ENCODE results near the gene MORF4L2. TPM values are rescaled to one million over a fixed set of nuclear protein-coding genes. Genes with fewer than 3 reads are reported as not detected.
"Not testable (repeated sequence)": the region's sequence is repeated elsewhere in the genome, so short reads cannot be mapped to it uniquely, and the experiment has no call there.

The MORF4L2 gene
- total RNA-seq, 2 experiments from 2014 or later = 239 to 257 TPM

- Mint-ChIP-seq H3K4me3 (no peak overlapping the region), H3K4me1 (no peaks in the 10 kb centered on the region), H3K27ac (no peak overlapping the region), H3K27me3 (peaks cover 3% of the 10 kb centered on the region), H3K36me3 (ENCODE audit: low read depth) (no peaks in the 10 kb centered on the region), H3K9me3 (ENCODE audit: low read depth) (no peaks in the 10 kb centered on the region)
- ChIA-PET CTCF (no interaction called here), POLR2A (no interaction called here)
- ATAC-seq = no peak
- intact Hi-C loops (cut with DNase I, micrococcal nuclease) = no loop called here
- no peak for DNase-seq
These were observed 38.9 kb downstream of the MORF4L2 start for GRCh38 chrX:103647630-103648029.

GRCh38 chrX:103644125-103644524 is 42.4 kb downstream of the MORF4L2 start:
- no peaks in the 10 kb centered on the region for H3K4me1 Mint-ChIP-seq
- CTCF ChIA-PET = no interaction called here
- intact Hi-C loops (cut with DNase I, micrococcal nuclease) = no loop called here
- no peak overlapping the region for H3K4me3 Mint-ChIP-seq
- no peak overlapping the region for H3K27ac Mint-ChIP-seq
- H3K27me3 Mint-ChIP-seq = peaks cover 3% of the 10 kb centered on the region
- H3K9me3 Mint-ChIP-seq (ENCODE audit: low read depth) = no peaks in the 10 kb centered on the region
- no peak for ATAC-seq
- POLR2A ChIA-PET = no interaction called here
- H3K36me3 Mint-ChIP-seq (ENCODE audit: low read depth) = no peaks in the 10 kb centered on the region
- DNase-seq = no peak

- POLR2A ChIA-PET = no interaction called here
- Mint-ChIP-seq H3K4me1 (no peaks in the 10 kb centered on the region), H3K36me3 (ENCODE audit: low read depth) (no peaks in the 10 kb centered on the region), H3K4me3 (no peak overlapping the region), H3K9me3 (ENCODE audit: low read depth) (no peaks in the 10 kb centered on the region), H3K27me3 (peaks cover 3% of the 10 kb centered on the region), H3K27ac (no peak overlapping the region)
- intact Hi-C loops (cut with DNase I, micrococcal nuclease) = no loop called here
- DNase-seq = no peak
- ATAC-seq = no peak
- CTCF ChIA-PET = no interaction called here
These were observed 45.9 kb downstream of the MORF4L2 start for GRCh38 chrX:103640401-103641155.

- CTCF ChIA-PET; H3K27me3 Mint-ChIP-seq; DNase-seq; H3K27ac Mint-ChIP-seq; H3K4me3 Mint-ChIP-seq; intact Hi-C loops (cut with DNase I, micrococcal nuclease); H3K9me3 Mint-ChIP-seq (ENCODE audit: low read depth); H3K4me1 Mint-ChIP-seq; POLR2A ChIA-PET; ATAC-seq; H3K36me3 Mint-ChIP-seq (ENCODE audit: low read depth): not testable (repeated sequence)
These were observed 47.8 kb downstream of the MORF4L2 start for GRCh38 chrX:103638479-103639346.

- Mint-ChIP-seq H3K27me3 (no peaks in the 10 kb centered on the region), H3K27ac (no peak overlapping the region), H3K4me3 (no peak overlapping the region), H3K9me3 (ENCODE audit: low read depth) (no peaks in the 10 kb centered on the region), H3K36me3 (ENCODE audit: low read depth) (no peaks in the 10 kb centered on the region), H3K4me1 (no peaks in the 10 kb centered on the region)
- POLR2A ChIA-PET = no interaction called here
- ATAC-seq = peak; percentile 30
- no peak for DNase-seq
- intact Hi-C loops (cut with DNase I, micrococcal nuclease) = no loop called here
- CTCF ChIA-PET = no interaction called here
These were observed 48.7 kb downstream of the MORF4L2 start for GRCh38 chrX:103637604-103638338.

- no peak for ATAC-seq
- ChIA-PET POLR2A (no interaction called here), CTCF (no interaction called here)
- Mint-ChIP-seq H3K4me3 (no peak overlapping the region), H3K27me3 (no peaks in the 10 kb centered on the region), H3K4me1 (no peaks in the 10 kb centered on the region), H3K27ac (no peak overlapping the region), H3K36me3 (ENCODE audit: low read depth) (no peaks in the 10 kb centered on the region), H3K9me3 (ENCODE audit: low read depth) (no peaks in the 10 kb centered on the region)
- intact Hi-C loops (cut with DNase I, micrococcal nuclease) = no loop called here
- DNase-seq = no peak
These were observed 51.1 kb downstream of the MORF4L2 start for GRCh38 chrX:103635436-103635835.

- Mint-ChIP-seq H3K36me3 (ENCODE audit: low read depth) (no peaks in the 10 kb centered on the region), H3K27ac (no peak overlapping the region), H3K27me3 (no peaks in the 10 kb centered on the region), H3K4me1 (peaks cover 18% of the 10 kb centered on the region), H3K4me3 (no peak overlapping the region), H3K9me3 (ENCODE audit: low read depth) (no peaks in the 10 kb centered on the region)
- ATAC-seq (no peak), DNase-seq (no peak)
- intact Hi-C loops (cut with DNase I, micrococcal nuclease) = no loop called here
- ChIA-PET POLR2A (no interaction called here), CTCF (no interaction called here)
These were observed 55.4 kb downstream of the MORF4L2 start for GRCh38 chrX:103631145-103631544.

GRCh38 chrX:103630171-103630511 is 56.4 kb downstream of the MORF4L2 start:
- peak overlapping the region; percentile 81 for H3K4me3 Mint-ChIP-seq
- H3K27ac Mint-ChIP-seq = peak overlapping the region; percentile 87
- H3K27me3 Mint-ChIP-seq = no peaks in the 10 kb centered on the region
- ChIA-PET CTCF (interaction anchor here (0.9 kb wide), 1 partner anchor 97 kb away, joined by 4 read pairs; no protein-coding TSS in a partner anchor), POLR2A (no interaction called here)
- intact Hi-C loops (cut with DNase I, micrococcal nuclease) = no loop called here
- no peaks in the 10 kb centered on the region for H3K9me3 Mint-ChIP-seq (ENCODE audit: low read depth)
- peaks cover 18% of the 10 kb centered on the region for H3K4me1 Mint-ChIP-seq
- no peak for DNase-seq
- H3K36me3 Mint-ChIP-seq (ENCODE audit: low read depth) = no peaks in the 10 kb centered on the region
- no peak for ATAC-seq

- peak; percentile 58 for ATAC-seq
- peak overlapping the region; percentile 81 for H3K4me3 Mint-ChIP-seq
- ChIA-PET CTCF (interaction anchor here (0.9 kb wide), 1 partner anchor 96 kb away, joined by 4 read pairs; no protein-coding TSS in a partner anchor), POLR2A (interaction anchor here (0.5 kb wide), 1 partner anchor 1698 kb away, joined by 3 read pairs; the partner anchor contains the start of gene ZMAT1)
- H3K27me3 Mint-ChIP-seq = no peaks in the 10 kb centered on the region
- H3K9me3 Mint-ChIP-seq (ENCODE audit: low read depth) = no peaks in the 10 kb centered on the region
- H3K36me3 Mint-ChIP-seq (ENCODE audit: low read depth) = no peaks in the 10 kb centered on the region
- peaks cover 18% of the 10 kb centered on the region for H3K4me1 Mint-ChIP-seq
- intact Hi-C loops (cut with DNase I, micrococcal nuclease) = loop anchor here (1.0 to 5.0 kb wide), 4 partner anchors 45 to 75 kb away; partner anchors contain the start of genes MORF4L2 (in 2 of the 2) and TCEAL4 (in 1 of the 2)
- DNase-seq = peak; percentile 55
- peak overlapping the region; percentile 87 for H3K27ac Mint-ChIP-seq
These were observed 57.0 kb downstream of the MORF4L2 start for GRCh38 chrX:103629318-103630170.

GRCh38 chrX:103628386-103629317 is 57.8 kb downstream of the MORF4L2 start, which contains the start of gene TCEAL1:
TCEAL1 (plus strand) TSS chrX:103628975; CDS start chrX:103629917, 942 bp downstream.
- H3K27ac Mint-ChIP-seq = peak within 1 kb of the TSS; percentile 87
- peak; percentile 67 for DNase-seq
- peak within 1 kb of the TSS; percentile 81 for H3K4me3 Mint-ChIP-seq
- no peaks in the 10 kb centered on the region for H3K36me3 Mint-ChIP-seq (ENCODE audit: low read depth)
- ChIA-PET CTCF (interaction anchor here (0.9 kb wide), 1 partner anchor 96 kb away, joined by 4 read pairs; no protein-coding TSS in a partner anchor), POLR2A (no interaction called here)
- H3K27me3 Mint-ChIP-seq = no peaks in the 10 kb centered on the region
- peaks cover 18% of the 10 kb centered on the region for H3K4me1 Mint-ChIP-seq
- ATAC-seq = peak; percentile 75
- intact Hi-C loops (cut with DNase I, micrococcal nuclease) = loop anchor here (1.0 to 5.0 kb wide), 4 partner anchors 44 to 74 kb away; partner anchors contain the start of genes MORF4L2 (in 2 of the 2) and TCEAL4 (in 1 of the 2)
- H3K9me3 Mint-ChIP-seq (ENCODE audit: low read depth) = no peaks in the 10 kb centered on the region

All from activated CD4-positive, alpha-beta T cell treated with anti-CD3 and anti-CD28 coated beads for 36 hours (primary cell).